ENCODE results near the gene CACNA1F. TPM values are rescaled to one million over a fixed set of nuclear protein-coding genes. Genes with fewer than 3 reads are reported as not detected.

CACNA1F gene
- total RNA-seq, 2 experiments from 2014 or later: 1.1 to 1.2 TPM

DNA sequence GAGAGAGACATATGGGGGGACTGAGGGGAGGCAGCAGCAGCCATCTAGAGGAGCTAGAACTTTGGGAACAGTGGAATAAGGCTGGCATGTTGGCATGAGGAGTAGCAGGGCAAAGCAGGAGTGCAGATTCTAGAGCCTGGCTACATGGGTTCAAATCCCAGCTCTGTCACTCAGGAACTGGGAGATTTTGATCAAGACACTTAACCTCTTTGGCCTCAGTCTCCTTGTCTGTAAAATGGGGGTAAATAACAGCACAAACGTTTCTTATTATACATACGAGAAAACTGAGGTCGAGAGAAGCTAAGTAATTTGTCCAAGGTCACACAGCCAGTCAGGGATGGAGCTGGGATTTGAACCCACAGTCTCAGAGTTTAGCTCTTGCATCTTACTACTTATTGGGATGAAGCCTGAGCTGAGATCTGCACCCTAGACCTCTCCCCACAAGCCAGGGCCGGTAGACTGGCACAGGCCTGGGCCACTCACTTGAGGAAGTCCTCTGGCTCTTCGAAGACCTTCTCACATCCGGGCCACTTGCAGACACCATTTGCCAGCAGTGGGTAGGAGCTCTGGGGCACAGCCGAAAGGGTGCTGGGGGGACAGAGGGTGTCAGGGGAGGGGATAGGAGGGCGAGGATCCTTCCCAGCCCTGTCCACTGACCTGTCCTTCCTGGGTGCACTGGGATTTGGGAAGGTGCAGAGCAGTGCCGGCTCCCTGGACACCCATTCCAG, 23.3 kb upstream of the CACNA1F start:
- POLR2A ChIA-PET: interaction anchor here (1.6 to 5.2 kb wide), 3 partner anchors 13 to 21 kb away, joined by 5 to 37 read pairs (median 10); partner anchors contain the start of genes CCDC22 and PPP1R3F

DNA sequence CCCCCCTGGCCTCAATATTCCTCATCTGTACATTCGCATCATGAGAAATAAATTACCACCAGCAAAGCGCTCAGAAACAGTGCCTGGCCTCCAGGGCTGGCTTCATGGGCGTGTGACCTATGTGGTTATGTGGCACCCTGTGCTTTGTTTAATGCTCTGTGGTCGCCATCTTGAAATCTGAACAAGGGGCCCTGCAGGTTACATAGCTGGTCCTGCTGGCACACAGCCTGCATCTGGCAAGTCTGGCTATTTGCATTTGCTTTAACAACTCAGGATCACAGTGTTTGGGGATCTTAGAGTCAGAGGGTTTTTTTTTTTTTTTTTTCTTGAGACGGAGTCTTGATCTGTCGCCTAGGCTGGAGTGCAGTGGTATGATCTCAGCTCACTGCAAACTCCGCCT, 21.5 kb upstream of the CACNA1F start:
- no peaks in the 10 kb centered on the region for H3K27me3 ChIP-seq (ENCODE audit: control insufficient read depth in 1 of 2, insufficient read depth in 2 of 2, low read length in 2 of 2)
- Mint-ChIP-seq H3K36me3 (ENCODE audit: low read depth) (peaks cover 14% of the 10 kb centered on the region), H3K4me1 (ENCODE audit: low read depth) (peaks cover 26% of the 10 kb centered on the region), H3K9me3 (no peaks in the 10 kb centered on the region), H3K27me3 (no peaks in the 10 kb centered on the region), H3K4me3 (no peak overlapping the region), H3K27ac (no peak overlapping the region)
- no peaks in the 10 kb centered on the region for H3K9me3 ChIP-seq (ENCODE audit: control insufficient read depth in 1 of 2, insufficient read depth in 1 of 2, low read length in 2 of 2)
- ATAC-seq (ENCODE audit: poor library complexity): no peak
- no peak overlapping the region for H3K27ac ChIP-seq (ENCODE audit: low read depth in 1 of 2, low read length in 2 of 2)
- no peak overlapping the region for H3K4me3 ChIP-seq (ENCODE audit: low read length)
- H3K4me1 ChIP-seq (ENCODE audit: insufficient read depth, low read length): peaks cover 31% of the 10 kb centered on the region
- no peak for DNase-seq
- intact Hi-C loops (cut with DNase I, micrococcal nuclease): no loop called here
- POLR2A ChIA-PET: interaction anchor here (0.8 kb wide), 1 partner anchor 18 kb away, joined by 3 read pairs; no protein-coding TSS in a partner anchor
- TF ChIP-seq CTCF (IDR thresholded peaks at IDR 0.05): no peak
- CTCF ChIA-PET: no interaction called here
- H3K36me3 ChIP-seq (ENCODE audit: insufficient read depth, low read length): no peaks in the 10 kb centered on the region

More for the DNA sequence above, 23.3 kb upstream of the CACNA1F start:
- TF ChIP-seq CTCF (IDR thresholded peaks at IDR 0.05): no peak
- Mint-ChIP-seq H3K4me1 (ENCODE audit: low read depth) (peaks cover 30% of the 10 kb centered on the region), H3K27ac (peak overlapping the region; percentile 71), H3K4me3 (no peak overlapping the region), H3K27me3 (no peaks in the 10 kb centered on the region), H3K9me3 (no peaks in the 10 kb centered on the region), H3K36me3 (ENCODE audit: low read depth) (peaks cover 5% of the 10 kb centered on the region)
- no peaks in the 10 kb centered on the region for H3K36me3 ChIP-seq (ENCODE audit: insufficient read depth, low read length)
- H3K27ac ChIP-seq (ENCODE audit: low read depth in 1 of 2, low read length in 2 of 2): peak overlapping the region in 1 of 2 donors; percentile 21
- DNase-seq (no peak), ATAC-seq (ENCODE audit: poor library complexity) (no peak)
- H3K27me3 ChIP-seq (ENCODE audit: control insufficient read depth in 1 of 2, insufficient read depth in 2 of 2, low read length in 2 of 2): no peaks in the 10 kb centered on the region
- peaks cover 43% of the 10 kb centered on the region for H3K4me1 ChIP-seq (ENCODE audit: insufficient read depth, low read length)
- CTCF ChIA-PET: no interaction called here
- no peaks in the 10 kb centered on the region for H3K9me3 ChIP-seq (ENCODE audit: control insufficient read depth in 1 of 2, insufficient read depth in 1 of 2, low read length in 2 of 2)
- intact Hi-C loops (cut with DNase I, micrococcal nuclease): no loop called here
- H3K4me3 ChIP-seq (ENCODE audit: low read length): no peak overlapping the region

GRCh38 chrX:49251325-49251724, 18.2 kb upstream of the CACNA1F start:
- no peak overlapping the region for H3K4me3 Mint-ChIP-seq
- peaks cover 4% of the 10 kb centered on the region for H3K4me1 Mint-ChIP-seq (ENCODE audit: low read depth)
- no peak overlapping the region for H3K4me3 ChIP-seq (ENCODE audit: low read length)
- CTCF ChIA-PET: no interaction called here
- peaks cover 34% of the 10 kb centered on the region for H3K36me3 Mint-ChIP-seq (ENCODE audit: low read depth)
- POLR2A ChIA-PET: no interaction called here
- no peaks in the 10 kb centered on the region for H3K4me1 ChIP-seq (ENCODE audit: insufficient read depth, low read length)
- ATAC-seq (ENCODE audit: poor library complexity): no peak
- no peaks in the 10 kb centered on the region for H3K27me3 ChIP-seq (ENCODE audit: control insufficient read depth in 1 of 2, insufficient read depth in 2 of 2, low read length in 2 of 2)
- H3K9me3 Mint-ChIP-seq: no peaks in the 10 kb centered on the region
- intact Hi-C loops (cut with DNase I, micrococcal nuclease): no loop called here
- peaks cover 15% of the 10 kb centered on the region for H3K36me3 ChIP-seq (ENCODE audit: insufficient read depth, low read length)
- no peaks in the 10 kb centered on the region for H3K27me3 Mint-ChIP-seq
- H3K9me3 ChIP-seq (ENCODE audit: control insufficient read depth in 1 of 2, insufficient read depth in 1 of 2, low read length in 2 of 2): no peaks in the 10 kb centered on the region
- no peak for TF ChIP-seq CTCF (IDR thresholded peaks at IDR 0.05)
- H3K27ac ChIP-seq (ENCODE audit: low read depth in 1 of 2, low read length in 2 of 2): no peak overlapping the region
- peak in 1 of 14 experiments; percentile 14 for DNase-seq
- H3K27ac Mint-ChIP-seq: no peak overlapping the region

Measured in CD4-positive, alpha-beta T cell (primary cell).